Neural progenitor cell (in vitro differentiated cells): ENCODE data around the gene IGFBP6. TPM values are rescaled to one million over a fixed set of nuclear protein-coding genes. Genes with fewer than 3 reads are reported as not detected.

Source experiments
- DNase-seq: peaks from one replicate; pipeline ENCODE4 v3.0.0-alpha.2; 2016; ENCODE audit warnings: low spot score
- H2AFZ ChIP-seq: fragments of 200-600 bp; sonication (generic); replicated peaks from 2 replicates; pipeline ENCODE4 v1.6.1; 2016; ENCODE audit warnings: antibody characterized with exemption
- H3F3A ChIP-seq: fragments of 200-600 bp; sonication (generic); 2 replicates; pipeline ENCODE4 v1.6.1; 2016; ENCODE audit warnings: antibody characterized with exemption, low read depth
- H3K27ac ChIP-seq: fragments of 200-600 bp; sonication (generic); 2 replicates; pipeline ENCODE4 v1.5.1; 2016; ENCODE audit warnings: mild to moderate bottlenecking
- H3K27me3 ChIP-seq: fragments of 200-600 bp; sonication (generic); 2 replicates; pipeline ENCODE4 v1.6.1; 2016; ENCODE audit warnings: mild to moderate bottlenecking, moderate library complexity
- H3K36me3 ChIP-seq: fragments of 200-600 bp; sonication (generic); 2 replicates; pipeline ENCODE4 v1.5.1; 2016
- H3K4me1 ChIP-seq: fragments of 200-600 bp; sonication (generic); 2 replicates; pipeline ENCODE4 v1.6.1; 2016; ENCODE audit warnings: mixed run types
- H3K4me2 ChIP-seq: fragments of 200-600 bp; sonication (generic); 2 replicates; pipeline ENCODE4 v1.6.1; 2016
- H3K4me3 ChIP-seq: fragments of 200-600 bp; sonication (generic); 2 replicates; pipeline ENCODE4 v1.5.1; 2016
- H3K79me2 ChIP-seq: fragments of 200-600 bp; sonication (generic); 2 replicates; pipeline ENCODE4 v1.6.1; 2016; ENCODE audit warnings: low read depth
- H3K9ac ChIP-seq: fragments of 200-600 bp; sonication (generic); 2 replicates; pipeline ENCODE4 v1.6.1; 2016
- H3K9me3 ChIP-seq: fragments of 200-600 bp; sonication (generic); 2 replicates; pipeline ENCODE4 v1.5.1; 2016; ENCODE audit warnings: low read depth
- H4K20me1 ChIP-seq: fragments of 200-600 bp; sonication (generic); 2 replicates; pipeline ENCODE4 v1.6.1; 2016; ENCODE audit warnings: low read depth
- H3K27ac Mint-ChIP-seq: 3 replicates; pipeline ENCODE4 v1.8.0; 2021; ENCODE audit warnings: mixed read lengths
- H3K27me3 Mint-ChIP-seq: 2 replicates; pipeline ENCODE4 v1.8.0; 2022; ENCODE audit warnings: low read depth, mild to moderate bottlenecking, inconsistent platforms, moderate library complexity, mixed read lengths; ENCODE audit not compliant: insufficient read depth
- H3K36me3 Mint-ChIP-seq: 3 replicates; pipeline ENCODE4 v1.8.0; 2021; ENCODE audit warnings: mixed read lengths
- H3K4me1 Mint-ChIP-seq: 3 replicates; pipeline ENCODE4 v1.8.0; 2021; ENCODE audit warnings: mixed read lengths
- H3K4me3 Mint-ChIP-seq: 3 replicates; pipeline ENCODE4 v1.8.0; 2021; ENCODE audit warnings: mild to moderate bottlenecking, moderate library complexity, mixed read lengths
- H3K9me3 Mint-ChIP-seq: 3 replicates; pipeline ENCODE4 v1.8.0; 2020; ENCODE audit warnings: mixed read lengths
- CTCF ChIP-seq: fragments of 200-600 bp; sonication (generic); IDR thresholded peaks from 2 replicates; pipeline ENCODE4 v1.5.1; 2017; ENCODE audit warnings: antibody characterized with exemption, mild to moderate bottlenecking
- EZH2 ChIP-seq: fragments of 200-600 bp; sonication (generic); IDR thresholded peaks from 2 replicates; pipeline ENCODE4 v1.6.1; 2017; ENCODE audit warnings: antibody characterized with exemption, mild to moderate bottlenecking, moderate library complexity
- EZH2phosphoT487 ChIP-seq: fragments of 200-600 bp; sonication (generic); IDR thresholded peaks from 2 replicates; pipeline ENCODE4 v1.6.1; 2017; ENCODE audit warnings: antibody characterized with exemption
- total RNA-seq: library from RNA; depleted of rRNA; stranded (reverse); fragments of >200 nt; gene quantifications from 2 replicates; pipeline ENCODE4 v1.2.3, GENCODE V29; 2015; ENCODE audit warnings: low replicate concordance

IGFBP6 gene
- total RNA-seq, 1 donor from 2014 or later: 2.6 TPM

GRCh38 chr12:53078425-53079225 is 18.8 kb upstream of the IGFBP6 start:
- H3K4me1 Mint-ChIP-seq: peaks cover 18% of the 10 kb centered on the region
- Histone ChIP-seq H2AFZ (peak overlapping the region; percentile 47), H3K9me3 (no peaks in the 10 kb centered on the region), H3K36me3 (no peaks in the 10 kb centered on the region), H3K9ac (peak overlapping the region; percentile 35), H3K79me2 (no peaks in the 10 kb centered on the region), H3K4me2 (peak overlapping the region; percentile 87), H3F3A (peaks cover 17% of the 10 kb centered on the region), H4K20me1 (no peaks in the 10 kb centered on the region), H3K27ac (no peak overlapping the region), H3K4me3 (peak overlapping the region; percentile 55), H3K27me3 (peaks cover 27% of the 10 kb centered on the region), H3K4me1 (peaks cover 6% of the 10 kb centered on the region)
- peaks cover 18% of the 10 kb centered on the region for H3K36me3 Mint-ChIP-seq
- H3K27ac Mint-ChIP-seq: no peak overlapping the region
- TF ChIP-seq CTCF: no peak
- no peak for TF ChIP-seq EZH2phosphoT487
- TF ChIP-seq EZH2: no peak
- DNase-seq: no peak
- H3K27me3 Mint-ChIP-seq: peaks cover 7% of the 10 kb centered on the region
- H3K4me3 Mint-ChIP-seq: peak overlapping the region; percentile 92
- H3K9me3 Mint-ChIP-seq: peaks cover 4% of the 10 kb centered on the region

DNA sequence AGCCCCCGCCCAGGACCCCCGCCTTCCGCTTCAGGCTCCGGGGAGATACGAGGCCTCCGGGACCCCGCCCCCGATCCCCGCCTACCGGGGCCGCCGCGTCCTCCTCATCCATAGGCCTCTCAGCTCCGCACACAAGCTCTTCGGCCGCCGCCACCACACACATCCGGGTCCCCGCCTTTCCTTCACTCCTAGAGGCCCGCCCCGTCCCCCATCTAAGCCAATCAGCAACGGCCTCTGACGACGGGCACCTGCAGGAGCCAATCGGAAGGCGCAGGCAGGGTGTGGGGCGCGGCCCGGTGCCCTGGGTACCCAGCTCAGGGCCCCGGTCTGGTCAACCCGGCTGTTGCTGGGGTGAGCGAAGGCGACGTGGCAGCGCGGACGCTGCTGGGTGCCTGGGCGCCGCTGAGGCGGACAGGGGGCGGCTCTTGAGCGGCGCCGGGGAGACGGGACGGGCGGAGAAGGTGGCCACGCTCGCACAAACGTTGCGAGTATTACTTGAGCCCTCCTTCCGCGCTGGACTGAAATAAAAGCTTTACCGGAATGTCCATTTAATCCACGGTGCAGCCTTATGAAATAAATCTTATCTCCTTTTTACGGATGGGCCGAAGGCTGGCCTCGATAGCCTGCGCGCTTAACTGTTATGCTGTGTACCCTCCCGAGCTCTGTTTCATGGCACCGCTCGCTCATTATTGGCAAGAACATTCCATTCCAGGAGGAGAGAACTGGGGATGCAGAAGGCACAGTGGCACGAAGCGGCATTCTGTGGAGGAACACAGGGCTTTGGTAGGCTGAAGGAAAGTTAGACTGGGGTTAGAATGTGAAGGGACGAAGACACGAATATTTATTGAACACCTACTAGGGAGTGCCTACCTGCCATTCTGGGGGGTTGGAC is 18.0 kb upstream of the IGFBP6 start, which contains the start of gene SPRYD3:
Gene SPRYD3 (minus strand): TSS at position 165 of the 892 bp plus-strand sequence. CDS start 57 bp downstream, at position 108.
- no peaks in the 10 kb centered on the region for H3K9me3 ChIP-seq
- TF ChIP-seq EZH2 (no peak), EZH2phosphoT487 (no peak), CTCF (no peak)
- no peak within 1 kb of the TSS for H3K27ac ChIP-seq
- peak within 1 kb of the TSS; percentile 50 for H2AFZ ChIP-seq
- H3K4me2 ChIP-seq: peak within 1 kb of the TSS; percentile 87
- peaks cover 17% of the 10 kb centered on the region for H3F3A ChIP-seq
- DNase-seq: peak; percentile 98
- Mint-ChIP-seq H3K4me1 (peaks cover 16% of the 10 kb centered on the region), H3K27ac (peak within 1 kb of the TSS; percentile 78), H3K27me3 (peaks cover 7% of the 10 kb centered on the region), H3K4me3 (peak within 1 kb of the TSS; percentile 92), H3K9me3 (peaks cover 4% of the 10 kb centered on the region), H3K36me3 (peaks cover 10% of the 10 kb centered on the region)
- peaks cover 6% of the 10 kb centered on the region for H3K4me1 ChIP-seq
- peak within 1 kb of the TSS; percentile 35 for H3K9ac ChIP-seq
- peak within 1 kb of the TSS; percentile 55 for H3K4me3 ChIP-seq
- H4K20me1 ChIP-seq: no peaks in the 10 kb centered on the region
- H3K27me3 ChIP-seq: peaks cover 34% of the 10 kb centered on the region
- H3K79me2 ChIP-seq: no peaks in the 10 kb centered on the region
- no peaks in the 10 kb centered on the region for H3K36me3 ChIP-seq

GRCh38 chr12:53082637-53083175 is 14.8 kb upstream of the IGFBP6 start:
- TF ChIP-seq EZH2phosphoT487 (no peak), CTCF (no peak), EZH2 (no peak)
- no peak for DNase-seq
- Histone ChIP-seq H3K27ac (no peak overlapping the region), H3K27me3 (peaks cover 45% of the 10 kb centered on the region), H3K36me3 (no peaks in the 10 kb centered on the region), H3K79me2 (no peaks in the 10 kb centered on the region), H3K4me3 (no peak overlapping the region), H3K9me3 (no peaks in the 10 kb centered on the region), H3F3A (peaks cover 24% of the 10 kb centered on the region), H3K9ac (no peak overlapping the region), H3K4me2 (no peak overlapping the region), H2AFZ (no peak overlapping the region), H4K20me1 (no peaks in the 10 kb centered on the region), H3K4me1 (peaks cover 14% of the 10 kb centered on the region)
- H3K9me3 Mint-ChIP-seq: peaks cover 7% of the 10 kb centered on the region
- peaks cover 17% of the 10 kb centered on the region for H3K4me1 Mint-ChIP-seq
- no peak overlapping the region for H3K4me3 Mint-ChIP-seq
- H3K27ac Mint-ChIP-seq: no peak overlapping the region
- H3K27me3 Mint-ChIP-seq: peaks cover 11% of the 10 kb centered on the region
- no peaks in the 10 kb centered on the region for H3K36me3 Mint-ChIP-seq
